Measurements from ENCODE around the gene EXOC4.

DNA sequence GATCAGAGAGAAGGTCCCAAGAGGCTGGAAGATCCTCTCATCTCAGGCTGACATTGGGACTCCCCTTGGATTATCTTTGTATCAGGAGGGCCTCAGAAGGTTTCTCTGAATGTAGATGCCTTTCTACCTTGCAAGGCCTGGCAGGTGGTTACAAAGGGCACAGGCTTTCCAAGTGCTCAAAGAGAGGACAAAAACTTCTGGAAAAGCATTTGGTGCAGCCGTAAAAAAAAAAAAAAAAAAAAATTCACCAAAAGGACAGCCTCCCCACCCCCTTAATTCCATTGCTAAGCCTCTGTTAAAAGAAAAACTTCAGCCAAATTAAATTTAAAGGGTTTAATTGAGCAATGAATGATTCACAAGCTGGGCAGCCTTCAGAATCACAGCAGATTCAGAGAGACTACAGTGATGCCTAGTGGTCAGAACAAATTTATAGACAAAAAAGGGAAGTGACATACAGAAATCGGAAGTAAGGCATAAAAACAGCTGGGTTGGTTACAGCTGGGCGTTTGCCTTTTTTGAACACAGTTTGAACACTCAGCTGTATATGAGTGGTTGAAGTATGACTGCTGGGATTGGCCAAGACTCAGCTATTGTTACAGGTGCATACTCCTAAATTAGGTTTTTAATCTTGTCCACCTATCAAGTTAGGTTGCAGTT lies 831.7 kb downstream of the EXOC4 start:
- TF ChIP-seq POLR2A (IDR thresholded peaks at IDR 0.05; ENCODE audit: low read length) (no peak), GATA1 (IDR thresholded peaks at IDR 0.05; ENCODE audit: low read depth, low read length) (no peak)

All from erythroblast (primary cell).